ENCODE measurements around the gene RAB11B.

RAB11B gene

DNA sequence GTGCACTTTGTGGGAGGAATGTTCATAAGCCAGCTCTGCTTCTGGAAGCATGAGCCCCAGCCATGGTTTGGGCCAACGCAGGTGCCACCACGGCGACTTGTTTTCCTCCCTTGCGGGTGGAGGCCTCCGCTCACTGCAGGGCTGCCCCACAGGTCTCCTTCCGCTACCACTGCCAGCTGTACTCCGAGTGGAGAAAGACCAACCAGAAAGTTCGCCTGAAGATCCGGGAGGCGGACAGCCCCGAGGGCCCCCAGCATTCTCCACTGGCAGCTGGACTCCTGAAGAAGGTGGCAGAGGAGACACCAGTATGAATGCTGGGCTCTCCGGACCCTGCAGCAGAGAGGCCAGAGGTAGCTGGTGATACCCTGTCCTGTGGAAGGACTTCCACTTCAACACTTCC, 48.1 kb downstream of the RAB11B start:
- no peak overlapping the region for H3K4me3 ChIP-seq (ENCODE audit: low read depth, low read length)
- no peak for TF ChIP-seq CTCF (IDR thresholded peaks at IDR 0.05; ENCODE audit: borderline replicate concordance, insufficient read depth, low read depth, low read length)

DNA sequence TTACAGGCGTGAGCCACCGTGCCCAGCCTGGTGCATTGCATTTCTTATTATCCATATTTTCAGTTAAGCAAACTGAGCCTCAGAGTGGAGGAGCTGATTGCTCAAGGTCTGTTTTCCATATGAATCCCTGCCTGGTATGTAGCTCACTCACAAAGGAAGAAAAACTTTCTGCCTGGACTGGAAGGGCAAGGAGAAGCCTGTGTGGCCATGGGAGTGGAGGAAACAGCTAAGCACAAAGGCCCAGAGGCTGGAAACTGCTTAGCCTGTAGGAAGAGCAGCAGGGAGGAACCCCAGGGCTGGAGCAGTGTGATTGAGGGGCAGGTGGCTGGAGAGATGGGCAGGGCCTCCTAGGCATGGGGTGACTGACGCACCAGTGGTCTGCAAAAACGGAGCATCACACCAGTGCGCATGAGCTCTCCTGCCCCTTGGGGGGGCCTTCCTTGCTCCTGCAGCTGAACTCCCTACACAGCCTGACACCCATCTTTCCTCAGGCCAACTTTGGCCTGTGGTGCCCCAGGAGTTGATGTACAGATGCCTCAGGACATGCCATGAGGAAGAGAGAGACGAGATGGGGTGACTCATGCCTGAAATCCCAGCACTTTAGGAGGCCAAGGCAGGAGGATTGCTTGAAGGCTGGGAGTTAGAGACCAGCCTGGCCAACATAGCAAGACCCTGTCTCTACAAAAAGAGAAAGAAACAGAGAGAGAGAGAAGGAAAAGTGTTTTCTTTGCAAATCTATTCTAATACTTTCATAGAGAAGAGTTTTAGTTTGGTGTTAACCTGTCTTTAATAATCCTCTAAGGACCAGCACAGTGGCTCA, 51.8 kb downstream of the RAB11B start:
- TF ChIP-seq CTCF (IDR thresholded peaks at IDR 0.05; ENCODE audit: borderline replicate concordance, insufficient read depth, low read depth, low read length), result no peak
- H3K4me3 ChIP-seq (ENCODE audit: low read depth, low read length), result no peak overlapping the region

- H3K4me3 ChIP-seq (ENCODE audit: low read depth, low read length), result peak overlapping the region; percentile 99
These were observed 54.0 kb downstream of the RAB11B start for GRCh38 chr19:8444140-8444676.

GRCh38 chr19:8444677-8445487, 54.7 kb downstream of the RAB11B start, which contains the start of gene HNRNPM:
Gene HNRNPM, plus strand, starts transcription at chr19:8444975. Its CDS starts 24 bp downstream, at chr19:8444999.
- peak within 1 kb of the TSS; percentile 99 for H3K4me3 ChIP-seq (ENCODE audit: low read depth, low read length)

GRCh38 chr19:8445488-8446001, 55.4 kb downstream of the RAB11B start:
- TF ChIP-seq CTCF (IDR thresholded peaks at IDR 0.05; ENCODE audit: borderline replicate concordance, insufficient read depth, low read depth, low read length), result no peak
- H3K4me3 ChIP-seq (ENCODE audit: low read depth, low read length), result peak overlapping the region; percentile 99

More at GRCh38 chr19:8444677-8445487, 54.7 kb downstream of the RAB11B start, which contains the start of gene HNRNPM:
- no peak for TF ChIP-seq CTCF (IDR thresholded peaks at IDR 0.05; ENCODE audit: borderline replicate concordance, insufficient read depth, low read depth, low read length)

DNA sequence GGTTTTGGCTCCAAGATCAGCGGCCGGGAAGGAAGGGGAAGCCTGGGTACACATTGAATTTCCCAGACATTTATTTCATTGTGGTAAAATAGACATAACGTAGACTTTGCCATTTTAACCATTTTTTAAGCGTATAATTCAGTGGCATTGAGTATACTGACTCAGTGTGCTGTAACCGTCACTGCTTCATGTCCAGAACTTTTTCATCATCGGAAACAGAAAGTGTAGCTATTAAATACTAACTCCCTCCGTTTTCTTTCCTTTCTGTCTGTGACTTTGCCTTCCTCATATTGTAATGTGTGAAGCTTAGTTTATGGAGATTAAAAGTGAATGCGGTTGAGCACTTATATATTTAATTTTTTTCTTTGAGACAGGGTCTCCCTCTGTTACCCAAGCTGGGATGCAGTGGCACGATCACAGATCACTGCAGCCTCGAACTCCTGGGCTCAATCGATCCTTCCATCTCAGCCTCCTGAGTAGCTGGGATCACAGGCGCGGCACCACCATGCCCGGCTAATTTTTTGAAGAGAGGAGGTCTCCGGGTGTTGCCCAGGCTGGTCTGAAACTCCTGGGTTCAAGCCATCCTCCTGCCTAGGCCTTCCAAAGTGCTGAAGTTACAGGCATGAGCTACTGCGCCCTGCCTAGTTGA, 56.0 kb downstream of the RAB11B start:
- TF ChIP-seq CTCF (IDR thresholded peaks at IDR 0.05; ENCODE audit: borderline replicate concordance, insufficient read depth, low read depth, low read length), result no peak
- H3K4me3 ChIP-seq (ENCODE audit: low read depth, low read length), result peak overlapping the region; percentile 99

DNA sequence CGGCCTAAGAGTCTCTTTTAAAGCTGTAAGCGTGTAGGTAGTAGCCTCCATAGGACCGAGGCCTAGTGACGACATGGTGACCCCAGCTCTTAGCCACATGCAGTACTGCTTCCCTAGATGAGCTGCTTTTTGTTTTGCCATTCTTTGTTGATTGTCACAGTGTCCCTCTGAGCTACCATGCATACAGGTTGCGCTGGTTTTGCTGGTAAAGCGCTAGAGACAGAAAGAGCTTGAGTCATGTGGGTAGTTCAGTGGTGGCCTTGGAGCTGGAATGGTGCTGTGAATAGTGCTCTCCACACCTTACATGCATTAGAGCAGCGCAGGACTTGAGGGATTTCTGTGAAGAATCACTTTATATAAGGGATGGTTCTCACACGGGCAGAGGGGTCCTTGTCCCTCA, 59.7 kb downstream of the RAB11B start:
- no peak overlapping the region for H3K4me3 ChIP-seq (ENCODE audit: low read depth, low read length)
- TF ChIP-seq CTCF (IDR thresholded peaks at IDR 0.05; ENCODE audit: borderline replicate concordance, insufficient read depth, low read depth, low read length), result no peak

Measured in GM12875 (cell line).